Activated CD4-positive, alpha-beta T cell treated with anti-CD3 and anti-CD28 coated beads, Interleukin-2, amount 10 ng/mL, durations not matched to agents 7 days and 5 days (primary cell): ENCODE measurements around the gene RPS21. TPM values are rescaled to one million over a fixed set of nuclear protein-coding genes. Genes with fewer than 3 reads are reported as not detected.

Source experiments
- CTCF ChIA-PET: fragments of 350-600 bp; sonication (Branson Sonifier 250); formaldehyde crosslinking; loops from one replicate; lab custom pipeline; 2021; ENCODE audit warnings: antibody characterized with exemption; lab: Charles Lee
- POLR2A ChIA-PET: fragments of 350-600 bp; sonication (Branson Sonifier 250); formaldehyde crosslinking; loops from one replicate; lab custom pipeline; 2021; ENCODE audit warnings: antibody characterized with exemption; lab: Charles Lee
- DNase-seq: peaks from one replicate; pipeline ENCODE4 v3.0.0-alpha.2; 2020
- H3K27ac Mint-ChIP-seq: one replicate; pipeline ENCODE4 v1.8.0; 2021; ENCODE audit warnings: mild to moderate bottlenecking, moderate library complexity, mixed read lengths
- H3K27me3 Mint-ChIP-seq: one replicate; pipeline ENCODE4 v1.8.0; 2021; ENCODE audit warnings: mixed read lengths
- H3K36me3 Mint-ChIP-seq: one replicate; pipeline ENCODE4 v1.8.0; 2021; ENCODE audit warnings: low read depth, mixed read lengths
- H3K4me1 Mint-ChIP-seq: one replicate; pipeline ENCODE4 v1.8.0; 2021; ENCODE audit warnings: mixed read lengths
- H3K4me3 Mint-ChIP-seq: one replicate; pipeline ENCODE4 v1.8.0; 2021; ENCODE audit warnings: mild to moderate bottlenecking, moderate library complexity, mixed read lengths
- H3K9me3 Mint-ChIP-seq: one replicate; pipeline ENCODE4 v1.8.0; 2021; ENCODE audit warnings: mixed read lengths
- total RNA-seq, 2 experiments: library from RNA; stranded (reverse); gene quantifications; one replicate each; pipeline ENCODE4 v1.2.3, GENCODE V29; 2021

The RPS21 gene
- total RNA-seq, result 1,000 to 10,000 TPM; 1,391 to 1,979 TPM

GRCh38 chr20:62386383-62387218 is at the start of gene RPS21:
Gene RPS21 (plus strand): TSS chr20:62387103. CDS start chr20:62387339, 236 bp downstream.
- H3K27ac Mint-ChIP-seq, result peak within 1 kb of the TSS; percentile 92
- no peaks in the 10 kb centered on the region for H3K27me3 Mint-ChIP-seq
- ChIA-PET CTCF (interaction anchor here (1.0 to 1.5 kb wide), 5 partner anchors 13 to 230 kb away, joined by 3 to 5 read pairs (median 3); partner anchors contain the start of gene ADRM1), POLR2A (no interaction called here)
- peak within 1 kb of the TSS; percentile 82 for H3K4me3 Mint-ChIP-seq
- H3K36me3 Mint-ChIP-seq, result peaks cover 37% of the 10 kb centered on the region
- H3K9me3 Mint-ChIP-seq, result peaks cover 4% of the 10 kb centered on the region
- DNase-seq, result peak; percentile 95
- peaks cover 52% of the 10 kb centered on the region for H3K4me1 Mint-ChIP-seq

GRCh38 chr20:62337558-62338293 is 49.2 kb upstream of the RPS21 start:
- no peaks in the 10 kb centered on the region for H3K36me3 Mint-ChIP-seq
- ChIA-PET POLR2A (no interaction called here), CTCF (no interaction called here)
- no peaks in the 10 kb centered on the region for H3K9me3 Mint-ChIP-seq
- no peak overlapping the region for H3K27ac Mint-ChIP-seq
- H3K4me1 Mint-ChIP-seq, result no peaks in the 10 kb centered on the region
- peaks cover 8% of the 10 kb centered on the region for H3K27me3 Mint-ChIP-seq
- no peak for DNase-seq
- H3K4me3 Mint-ChIP-seq, result no peak overlapping the region

GRCh38 chr20:62338294-62338620 is 48.6 kb upstream of the RPS21 start:
- no peaks in the 10 kb centered on the region for H3K36me3 Mint-ChIP-seq
- no peak overlapping the region for H3K4me3 Mint-ChIP-seq
- ChIA-PET CTCF (interaction anchor here (1.2 kb wide), 1 partner anchor 12 kb away, joined by 6 read pairs; no protein-coding TSS in a partner anchor), POLR2A (no interaction called here)
- no peaks in the 10 kb centered on the region for H3K4me1 Mint-ChIP-seq
- no peaks in the 10 kb centered on the region for H3K9me3 Mint-ChIP-seq
- no peak for DNase-seq
- H3K27ac Mint-ChIP-seq, result no peak overlapping the region
- H3K27me3 Mint-ChIP-seq, result peaks cover 8% of the 10 kb centered on the region

GRCh38 chr20:62339647-62340062 is 47.2 kb upstream of the RPS21 start:
- POLR2A ChIA-PET, result no interaction called here
- H3K4me1 Mint-ChIP-seq, result no peaks in the 10 kb centered on the region
- CTCF ChIA-PET, result interaction anchor here (1.2 kb wide), 1 partner anchor 52 kb away, joined by 4 read pairs; no protein-coding TSS in a partner anchor
- no peaks in the 10 kb centered on the region for H3K9me3 Mint-ChIP-seq
- H3K27ac Mint-ChIP-seq, result no peak overlapping the region
- DNase-seq, result no peak
- no peak overlapping the region for H3K4me3 Mint-ChIP-seq
- H3K27me3 Mint-ChIP-seq, result peaks cover 8% of the 10 kb centered on the region
- H3K36me3 Mint-ChIP-seq, result no peaks in the 10 kb centered on the region

GRCh38 chr20:62342910-62343309 is 44.0 kb upstream of the RPS21 start:
- peaks cover 8% of the 10 kb centered on the region for H3K27me3 Mint-ChIP-seq
- ChIA-PET CTCF (no interaction called here), POLR2A (no interaction called here)
- H3K36me3 Mint-ChIP-seq, result no peaks in the 10 kb centered on the region
- no peaks in the 10 kb centered on the region for H3K4me1 Mint-ChIP-seq
- no peak for DNase-seq
- H3K4me3 Mint-ChIP-seq, result no peak overlapping the region
- peaks cover 1% of the 10 kb centered on the region for H3K9me3 Mint-ChIP-seq
- H3K27ac Mint-ChIP-seq, result no peak overlapping the region

- Mint-ChIP-seq H3K4me1 (no peaks in the 10 kb centered on the region), H3K27ac (no peak overlapping the region), H3K36me3 (peaks cover 3% of the 10 kb centered on the region), H3K9me3 (peaks cover 8% of the 10 kb centered on the region), H3K27me3 (peaks cover 8% of the 10 kb centered on the region), H3K4me3 (no peak overlapping the region)
- ChIA-PET POLR2A (no interaction called here), CTCF (interaction anchor here (0.6 kb wide), 1 partner anchor 38 kb away, joined by 4 read pairs; no protein-coding TSS in a partner anchor)
- no peak for DNase-seq
Measured at GRCh38 chr20:62344092-62344491, 42.8 kb upstream of the RPS21 start.

- Mint-ChIP-seq H3K4me3 (no peak overlapping the region), H3K36me3 (peaks cover 3% of the 10 kb centered on the region), H3K27me3 (peaks cover 3% of the 10 kb centered on the region), H3K9me3 (peaks cover 11% of the 10 kb centered on the region), H3K4me1 (peaks cover 2% of the 10 kb centered on the region), H3K27ac (no peak overlapping the region)
- ChIA-PET CTCF (no interaction called here), POLR2A (no interaction called here)
- no peak for DNase-seq
Measured at GRCh38 chr20:62344782-62345181, 42.1 kb upstream of the RPS21 start.

GRCh38 chr20:62345681-62346370 is 41.1 kb upstream of the RPS21 start:
- POLR2A ChIA-PET, result no interaction called here
- H3K4me3 Mint-ChIP-seq, result no peak overlapping the region
- peaks cover 3% of the 10 kb centered on the region for H3K36me3 Mint-ChIP-seq
- H3K9me3 Mint-ChIP-seq, result peaks cover 11% of the 10 kb centered on the region
- H3K27ac Mint-ChIP-seq, result no peak overlapping the region
- no peaks in the 10 kb centered on the region for H3K27me3 Mint-ChIP-seq
- CTCF ChIA-PET, result no interaction called here
- H3K4me1 Mint-ChIP-seq, result peaks cover 2% of the 10 kb centered on the region
- DNase-seq, result no peak

GRCh38 chr20:62346398-62347150 is 40.3 kb upstream of the RPS21 start:
- ChIA-PET POLR2A (no interaction called here), CTCF (no interaction called here)
- Mint-ChIP-seq H3K4me3 (no peak overlapping the region), H3K9me3 (peaks cover 11% of the 10 kb centered on the region), H3K27me3 (no peaks in the 10 kb centered on the region), H3K27ac (no peak overlapping the region), H3K36me3 (peaks cover 3% of the 10 kb centered on the region), H3K4me1 (peaks cover 2% of the 10 kb centered on the region)
- no peak for DNase-seq

GRCh38 chr20:62347151-62347404 is 39.8 kb upstream of the RPS21 start:
- DNase-seq, result no peak
- H3K36me3 Mint-ChIP-seq, result peaks cover 3% of the 10 kb centered on the region
- ChIA-PET CTCF (no interaction called here), POLR2A (no interaction called here)
- H3K9me3 Mint-ChIP-seq, result peaks cover 11% of the 10 kb centered on the region
- no peak overlapping the region for H3K27ac Mint-ChIP-seq
- H3K4me3 Mint-ChIP-seq, result no peak overlapping the region
- H3K27me3 Mint-ChIP-seq, result no peaks in the 10 kb centered on the region
- peaks cover 2% of the 10 kb centered on the region for H3K4me1 Mint-ChIP-seq

- Mint-ChIP-seq H3K9me3 (peaks cover 11% of the 10 kb centered on the region), H3K27me3 (no peaks in the 10 kb centered on the region), H3K4me3 (no peak overlapping the region), H3K27ac (no peak overlapping the region), H3K4me1 (peaks cover 2% of the 10 kb centered on the region), H3K36me3 (peaks cover 3% of the 10 kb centered on the region)
- no peak for DNase-seq
- ChIA-PET CTCF (no interaction called here), POLR2A (no interaction called here)
Measured at GRCh38 chr20:62347445-62347844, 39.5 kb upstream of the RPS21 start.

- ChIA-PET POLR2A (no interaction called here), CTCF (no interaction called here)
- H3K4me3 Mint-ChIP-seq, result no peak overlapping the region
- no peaks in the 10 kb centered on the region for H3K27me3 Mint-ChIP-seq
- peaks cover 11% of the 10 kb centered on the region for H3K9me3 Mint-ChIP-seq
- peaks cover 2% of the 10 kb centered on the region for H3K4me1 Mint-ChIP-seq
- H3K36me3 Mint-ChIP-seq, result peaks cover 3% of the 10 kb centered on the region
- no peak overlapping the region for H3K27ac Mint-ChIP-seq
- DNase-seq, result no peak
Measured at GRCh38 chr20:62348604-62349003, 38.3 kb upstream of the RPS21 start.
